CD14-positive monocyte (primary cell): ENCODE results near the gene IFT20. TPM values are rescaled to one million over a fixed set of nuclear protein-coding genes. Genes with fewer than 3 reads are reported as not detected.

Experiments used
- DNase-seq, 3 donors: peaks; one replicate each; pipeline ENCODE4 v3.0.0-alpha.2; 2011 to 2022
- H2AFZ ChIP-seq: 2 replicates; pipeline ENCODE4 v1.6.0; 2012; ENCODE audit warnings: mild to moderate bottlenecking, low read depth, low read length, inconsistent platforms; ENCODE audit not compliant: insufficient read depth, poor library complexity, severe bottlenecking
- H3K27ac ChIP-seq, 2 donors: 1 replicate in 1 of 2; 2 replicates in 1 of 2; pipeline ENCODE4 v1.5.1; 2012 to 2013; ENCODE audit warnings: low read length in 2 of 2, control low read depth in 1 of 2, inconsistent platforms in 1 of 2, low read depth in 1 of 2, mild to moderate bottlenecking in 1 of 2
- H3K27me3 ChIP-seq, 2 donors: one replicate each; pipeline versions ENCODE4 v1.6.0 to v1.6.1; 2011 to 2013; ENCODE audit warnings: low read length in 2 of 2; ENCODE audit not compliant: control insufficient read depth in 2 of 2, insufficient read depth in 2 of 2
- H3K36me3 ChIP-seq, 2 donors: replicated peaks in 1 of 2; 1 replicate in 1 of 2; 2 replicates in 1 of 2; pipeline versions ENCODE4 v1.5.1 to v1.6.1; 2012 to 2013; ENCODE audit warnings: low read length in 2 of 2, control low read depth in 1 of 2, inconsistent platforms in 1 of 2, mild to moderate bottlenecking in 1 of 2; ENCODE audit not compliant: insufficient read depth in 2 of 2, control insufficient read depth in 1 of 2
- H3K4me1 ChIP-seq, 2 donors: 1 replicate in 1 of 2; 2 replicates in 1 of 2; pipeline versions ENCODE4 v1.5.1 to v1.6.1; 2012 to 2013; ENCODE audit warnings: low read length in 2 of 2, control low read depth in 1 of 2, inconsistent platforms in 1 of 2, mild to moderate bottlenecking in 1 of 2, moderate library complexity in 1 of 2; ENCODE audit not compliant: insufficient read depth in 2 of 2, control insufficient read depth in 1 of 2
- H3K4me2 ChIP-seq: replicated peaks from 2 replicates; pipeline ENCODE3; 2012; ENCODE audit warnings: low read length, moderate library complexity, mild to moderate bottlenecking; ENCODE audit not compliant: poor library complexity, severe bottlenecking; ENCODE audit errors: extremely low read depth
- H3K4me3 ChIP-seq, 3 experiments: fragments of 200-600 bp in 1 of 3; sonication (generic) in 1 of 3; replicated peaks in 1 of 3; 1 replicate in 2 of 3; 2 replicates in 1 of 3; pipeline ENCODE4 v1.5.1; 2011 to 2013; ENCODE audit warnings: low read length in 3 of 3, mild to moderate bottlenecking in 3 of 3, control low read depth in 2 of 3, low read depth in 2 of 3, inconsistent platforms in 1 of 3, moderate library complexity in 1 of 3
- H3K79me2 ChIP-seq: 2 replicates; pipeline ENCODE4 v1.6.0; 2012; ENCODE audit warnings: mild to moderate bottlenecking, control low read depth, inconsistent platforms, low read length, moderate library complexity; ENCODE audit not compliant: insufficient read depth
- H3K9ac ChIP-seq: 2 replicates; pipeline ENCODE4 v1.6.0; 2017; ENCODE audit warnings: low read length, mild to moderate bottlenecking; ENCODE audit not compliant: insufficient read depth, poor library complexity, severe bottlenecking
- H3K9me3 ChIP-seq, 2 donors: replicated peaks in 1 of 2; 1 replicate in 1 of 2; 2 replicates in 1 of 2; pipeline versions ENCODE4 v1.5.1 to v1.6.1; 2012 to 2013; ENCODE audit warnings: low read length in 2 of 2, control low read depth in 1 of 2; ENCODE audit not compliant: control insufficient read depth in 1 of 2, insufficient read depth in 1 of 2
- H4K20me1 ChIP-seq: 2 replicates; pipeline ENCODE4 v1.6.0; 2012; ENCODE audit warnings: mild to moderate bottlenecking, low read length, control low read depth, moderate library complexity; ENCODE audit not compliant: insufficient read depth
- H3K27ac Mint-ChIP-seq, 7 donors: one replicate each; pipeline ENCODE4 v1.8.0; 2020; ENCODE audit warnings: mild to moderate bottlenecking in 7 of 7, mixed read lengths in 7 of 7, moderate library complexity in 6 of 7, inconsistent platforms in 2 of 7
- H3K27me3 Mint-ChIP-seq, 3 donors: one replicate each; pipeline ENCODE4 v1.8.0; 2021 to 2022; ENCODE audit warnings: low read depth in 3 of 3, mild to moderate bottlenecking in 3 of 3, mixed read lengths in 3 of 3, moderate library complexity in 3 of 3, inconsistent platforms in 1 of 3
- H3K36me3 Mint-ChIP-seq, 2 donors: one replicate each; pipeline ENCODE4 v1.8.0; 2020; ENCODE audit warnings: mixed read lengths in 2 of 2, inconsistent platforms in 1 of 2, mild to moderate bottlenecking in 1 of 2
- H3K4me1 Mint-ChIP-seq: one replicate; pipeline ENCODE4 v1.8.0; 2020; ENCODE audit warnings: mild to moderate bottlenecking, mixed read lengths
- H3K4me3 Mint-ChIP-seq, 2 donors: one replicate each; pipeline ENCODE4 v1.8.0; 2020; ENCODE audit warnings: mild to moderate bottlenecking in 2 of 2, mixed read lengths in 2 of 2, moderate library complexity in 1 of 2
- H3K9me3 Mint-ChIP-seq, 7 donors: one replicate each; pipeline ENCODE4 v1.8.0; 2020 to 2022; ENCODE audit warnings: mixed read lengths in 7 of 7, mild to moderate bottlenecking in 6 of 7, moderate library complexity in 6 of 7, inconsistent platforms in 2 of 7
- CTCF ChIP-seq: fragments of 200-600 bp; IDR thresholded peaks from one replicate; pipeline ENCODE4 v1.8.0; 2022; ENCODE audit warnings: antibody characterized with exemption, mild to moderate bottlenecking
- WGBS: methylation state at CpG from one replicate; pipeline ENCODE4 v1.1.5; 2013; ENCODE audit warnings: missing lambda C conversion rate; ENCODE audit not compliant: insufficient coverage; 5-methylcytosine and 5-hydroxymethylcytosine counted together
- intact Hi-C, 2 donors: fragments of 100-400 bp; cut with micrococcal nuclease; formaldehyde crosslinking; loops; one replicate each; pipeline versions ENCODE4 v1.15.0 to v1.15.1; 2023
- polyA plus RNA-seq, 3 donors: library from polyadenylated mRNA; depleted of rRNA in 1 of 3; unstranded in 2 of 3; stranded (reverse) in 1 of 3; fragments of 300-500 nt in 2 of 3; fragments of >200 nt in 1 of 3; fragmentation: Illumina TruSeq in 2 of 3; gene quantifications; 1 replicate in 2 of 3; 2 replicates in 1 of 3; pipeline ENCODE4 v1.2.3, GENCODE V29; 2012 to 2021

IFT20 gene
- polyA plus RNA-seq, 3 donors: 61.1 to 79.1 (median 75.4) TPM

- H3K27me3 ChIP-seq: peaks cover 10 to 15% of the 10 kb centered on the region in 2 donors
- H3K27ac Mint-ChIP-seq: no peak overlapping the region
- peaks cover 0 to 3% (median 0%) of the 10 kb centered on the region in 7 donors for H3K9me3 Mint-ChIP-seq
- peaks cover 2 to 7% of the 10 kb centered on the region in 2 donors for H3K9me3 ChIP-seq
- peaks cover 23 to 25% of the 10 kb centered on the region in 2 donors for H3K36me3 ChIP-seq
- no peak overlapping the region for H3K27ac ChIP-seq
- H3K4me3 Mint-ChIP-seq: no peak overlapping the region
- peaks cover 25 to 42% of the 10 kb centered on the region in 2 donors for H3K36me3 Mint-ChIP-seq
- peaks cover 4% of the 10 kb centered on the region for H4K20me1 ChIP-seq
- no peaks in the 10 kb centered on the region for H3K79me2 ChIP-seq
- WGBS: 86% methylated on average over 5 of the region's 5 CpGs
- no peak for DNase-seq
- peaks cover 14 to 26% (median 16%) of the 10 kb centered on the region in 3 donors for H3K27me3 Mint-ChIP-seq
- no peak overlapping the region for H2AFZ ChIP-seq
- no peak for TF ChIP-seq CTCF
- H3K4me1 Mint-ChIP-seq: peaks cover 27% of the 10 kb centered on the region
- H3K4me2 ChIP-seq: no peak overlapping the region
- peaks cover 23 to 34% of the 10 kb centered on the region in 2 donors for H3K4me1 ChIP-seq
- no peak overlapping the region for H3K9ac ChIP-seq
- H3K4me3 ChIP-seq: no peak overlapping the region
- intact Hi-C loops: no loop called here
Measured at GRCh38 chr17:28368306-28368831, 33.1 kb upstream of the IFT20 start.

- peaks cover 29 to 31% of the 10 kb centered on the region in 2 donors for H3K36me3 ChIP-seq
- peaks cover 4 to 10% of the 10 kb centered on the region in 2 donors for H3K27me3 ChIP-seq
- Mint-ChIP-seq H3K4me1 (peaks cover 26% of the 10 kb centered on the region), H3K27me3 (peaks cover 8 to 20% (median 10%) of the 10 kb centered on the region in 3 donors), H3K27ac (no peak overlapping the region), H3K9me3 (no peaks in the 10 kb centered on the region), H3K4me3 (peak overlapping the region in 1 of 2 donors; percentile 12), H3K36me3 (peaks cover 25 to 48% of the 10 kb centered on the region in 2 donors)
- peaks cover under 1 to 3% of the 10 kb centered on the region in 2 donors for H3K9me3 ChIP-seq
- no peak overlapping the region for H3K4me3 ChIP-seq
- no peak overlapping the region for H3K27ac ChIP-seq
- no peak for TF ChIP-seq CTCF
- no peak overlapping the region for H2AFZ ChIP-seq
- H3K79me2 ChIP-seq: no peaks in the 10 kb centered on the region
- 94% methylated on average over 19 of the region's 21 CpGs for WGBS
- no peak for DNase-seq
- peaks cover 23 to 32% of the 10 kb centered on the region in 2 donors for H3K4me1 ChIP-seq
- H3K4me2 ChIP-seq: no peak overlapping the region
- intact Hi-C loops: no loop called here
- H4K20me1 ChIP-seq: peaks cover 4% of the 10 kb centered on the region
- H3K9ac ChIP-seq: no peak overlapping the region
Measured at GRCh38 chr17:28367641-28368305, 32.5 kb upstream of the IFT20 start.
